Measurements from ENCODE around the gene COL26A1.

COL26A1 gene

DNA sequence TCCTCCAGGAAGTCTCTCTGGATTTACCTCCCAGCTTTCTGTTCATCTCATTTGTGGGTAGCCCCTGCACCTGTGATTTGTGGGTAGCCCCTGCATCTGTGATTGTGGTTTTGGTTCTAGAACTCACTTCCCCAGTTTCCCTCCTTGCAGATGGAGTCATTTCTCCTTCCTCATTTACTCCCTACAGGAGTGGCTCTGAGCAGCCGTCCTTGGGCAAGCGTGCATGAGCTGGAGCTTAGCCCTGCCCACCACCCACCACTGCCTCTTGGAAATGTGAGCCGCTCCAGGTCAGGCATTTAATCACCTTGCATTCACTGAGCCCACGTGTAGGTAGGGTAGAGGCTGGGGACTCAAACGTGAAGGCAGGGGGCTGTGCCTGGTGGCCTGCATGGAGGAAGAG, 8.2 kb downstream of the COL26A1 start:
- TF ChIP-seq, protein P1, sequence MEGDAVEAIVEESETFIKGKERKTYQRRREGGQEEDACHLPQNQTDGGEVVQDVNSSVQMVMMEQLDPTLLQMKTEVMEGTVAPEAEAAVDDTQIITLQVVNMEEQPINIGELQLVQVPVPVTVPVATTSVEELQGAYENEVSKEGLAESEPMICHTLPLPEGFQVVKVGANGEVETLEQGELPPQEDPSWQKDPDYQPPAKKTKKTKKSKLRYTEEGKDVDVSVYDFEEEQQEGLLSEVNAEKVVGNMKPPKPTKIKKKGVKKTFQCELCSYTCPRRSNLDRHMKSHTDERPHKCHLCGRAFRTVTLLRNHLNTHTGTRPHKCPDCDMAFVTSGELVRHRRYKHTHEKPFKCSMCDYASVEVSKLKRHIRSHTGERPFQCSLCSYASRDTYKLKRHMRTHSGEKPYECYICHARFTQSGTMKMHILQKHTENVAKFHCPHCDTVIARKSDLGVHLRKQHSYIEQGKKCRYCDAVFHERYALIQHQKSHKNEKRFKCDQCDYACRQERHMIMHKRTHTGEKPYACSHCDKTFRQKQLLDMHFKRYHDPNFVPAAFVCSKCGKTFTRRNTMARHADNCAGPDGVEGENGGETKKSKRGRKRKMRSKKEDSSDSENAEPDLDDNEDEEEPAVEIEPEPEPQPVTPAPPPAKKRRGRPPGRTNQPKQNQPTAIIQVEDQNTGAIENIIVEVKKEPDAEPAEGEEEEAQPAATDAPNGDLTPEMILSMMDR (IDR thresholded peaks at IDR 0.05; ENCODE audit: control insufficient read depth, extremely low read depth, insufficient read depth) = no peak
- H3K4me3 ChIP-seq (ENCODE audit: low read depth, low read length) = no peak overlapping the region
- DNase-seq (ENCODE audit: low read depth) = no peak

DNA sequence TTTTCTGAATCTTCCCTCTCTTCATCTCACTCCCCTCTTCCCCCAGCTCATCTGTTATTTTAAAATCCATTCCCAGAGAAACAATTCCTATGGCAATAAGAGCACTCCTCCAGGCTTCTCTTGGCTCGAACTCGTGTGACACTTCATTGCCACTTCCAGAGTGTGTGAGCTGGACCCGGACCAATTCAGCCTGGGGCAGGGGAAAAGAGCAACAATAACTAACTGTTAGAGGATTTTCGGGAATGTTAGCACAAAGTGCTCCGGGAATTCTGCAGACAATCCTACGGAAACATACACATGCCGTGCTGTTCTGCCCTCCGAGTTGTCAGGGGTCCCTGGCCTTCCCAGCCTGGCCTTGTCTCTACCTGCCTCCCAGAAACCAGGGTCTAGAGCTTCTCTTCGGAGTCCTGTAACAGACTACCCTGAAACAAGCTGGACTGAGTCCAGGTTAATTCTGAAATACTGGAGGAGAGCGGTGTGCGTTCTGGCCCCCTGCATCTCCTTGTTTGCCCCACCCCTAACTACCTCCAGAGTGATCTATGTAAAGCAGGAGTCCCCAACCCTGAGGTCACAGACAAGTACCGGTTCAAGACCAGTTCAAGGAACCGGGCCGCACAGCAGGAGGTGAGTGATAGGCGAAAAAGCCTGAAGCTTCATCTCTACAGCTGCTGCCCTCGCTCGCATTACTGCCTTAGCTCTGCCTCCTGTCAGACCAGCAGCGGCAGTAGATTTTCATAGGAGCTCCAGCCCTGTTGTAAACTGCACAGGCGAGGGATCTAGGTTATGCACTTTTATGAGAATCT, 11.3 kb downstream of the COL26A1 start:
- TF ChIP-seq, protein P1 (IDR thresholded peaks at IDR 0.05; ENCODE audit: control insufficient read depth, extremely low read depth, insufficient read depth) = no peak
- DNase-seq (ENCODE audit: low read depth) = no peak
- H3K4me3 ChIP-seq (ENCODE audit: low read depth, low read length) = no peak overlapping the region

DNA sequence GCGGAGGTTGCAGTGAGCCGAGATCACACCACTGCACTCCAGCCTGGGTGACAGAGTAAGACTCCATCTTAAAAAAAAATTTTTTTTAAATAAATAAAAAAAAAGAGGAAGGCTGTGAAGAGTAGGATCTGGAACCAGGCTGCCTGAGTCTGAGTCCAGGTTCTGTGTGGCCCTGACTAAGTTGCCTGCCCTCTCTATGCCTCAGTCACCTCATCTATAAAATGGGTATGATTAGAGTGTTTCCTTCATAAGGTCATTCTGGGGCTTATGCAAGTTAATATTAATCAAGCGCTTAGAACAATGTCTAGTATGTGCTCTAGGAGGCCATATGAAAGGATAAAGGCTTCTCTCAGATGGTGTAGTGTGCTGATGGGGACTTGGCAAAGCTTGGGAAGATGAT, 12.3 kb downstream of the COL26A1 start:
- TF ChIP-seq, protein P1 (IDR thresholded peaks at IDR 0.05; ENCODE audit: control insufficient read depth, extremely low read depth, insufficient read depth) = no peak
- DNase-seq (ENCODE audit: low read depth) = no peak
- no peak overlapping the region for H3K4me3 ChIP-seq (ENCODE audit: low read depth, low read length)

DNA sequence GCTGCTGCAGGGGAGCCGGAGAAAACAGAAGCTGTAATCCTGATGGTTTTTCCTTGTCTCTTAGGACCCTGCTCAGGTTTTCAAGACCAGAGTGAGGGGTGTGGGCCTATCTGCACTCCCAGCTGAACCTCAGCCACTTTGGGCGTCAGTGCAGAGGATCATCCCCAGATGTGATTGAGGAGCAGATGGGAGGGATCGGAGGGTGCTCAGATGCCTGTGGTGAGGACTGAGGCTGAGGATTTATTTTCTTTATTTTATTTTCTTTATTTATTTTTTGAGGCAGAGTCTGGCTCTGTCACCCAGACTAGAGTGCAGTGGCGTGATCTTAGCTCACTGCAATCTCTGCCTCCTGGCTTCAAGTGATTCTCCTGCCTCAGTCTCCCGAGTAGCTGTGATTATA, 13.9 kb downstream of the COL26A1 start:
- TF ChIP-seq, protein P1 (IDR thresholded peaks at IDR 0.05; ENCODE audit: control insufficient read depth, extremely low read depth, insufficient read depth) = no peak
- no peak for DNase-seq (ENCODE audit: low read depth)
- no peak overlapping the region for H3K4me3 ChIP-seq (ENCODE audit: low read depth, low read length)

DNA sequence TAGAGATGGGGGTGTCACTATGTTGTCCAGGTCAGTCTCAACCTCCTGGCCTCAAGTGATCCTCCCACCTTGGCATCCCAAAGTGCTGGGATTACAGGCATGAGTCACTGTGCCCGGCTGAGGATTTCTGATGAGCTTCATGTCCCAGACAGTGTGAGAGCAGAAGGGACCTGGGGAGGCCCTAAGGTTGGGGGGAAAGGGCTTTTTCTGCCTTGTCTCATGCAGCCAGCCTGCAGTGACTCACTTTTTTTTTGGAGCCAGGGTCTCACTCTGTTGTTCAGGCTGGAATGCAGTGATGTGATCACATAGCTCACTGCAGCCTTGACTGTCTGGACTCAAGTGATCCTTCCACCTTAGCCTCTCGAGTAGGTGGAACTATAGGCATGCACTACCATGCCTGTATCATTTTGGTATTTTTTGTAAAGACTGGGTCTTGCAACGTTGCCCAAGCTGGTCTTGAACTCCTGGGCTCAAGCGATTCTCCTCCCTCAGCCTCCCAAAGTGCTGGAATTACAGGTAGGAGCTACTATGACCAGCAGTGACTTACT, 14.6 kb downstream of the COL26A1 start:
- TF ChIP-seq, protein P1 (IDR thresholded peaks at IDR 0.05; ENCODE audit: control insufficient read depth, extremely low read depth, insufficient read depth) = no peak
- no peak for DNase-seq (ENCODE audit: low read depth)
- no peak overlapping the region for H3K4me3 ChIP-seq (ENCODE audit: low read depth, low read length)

DNA sequence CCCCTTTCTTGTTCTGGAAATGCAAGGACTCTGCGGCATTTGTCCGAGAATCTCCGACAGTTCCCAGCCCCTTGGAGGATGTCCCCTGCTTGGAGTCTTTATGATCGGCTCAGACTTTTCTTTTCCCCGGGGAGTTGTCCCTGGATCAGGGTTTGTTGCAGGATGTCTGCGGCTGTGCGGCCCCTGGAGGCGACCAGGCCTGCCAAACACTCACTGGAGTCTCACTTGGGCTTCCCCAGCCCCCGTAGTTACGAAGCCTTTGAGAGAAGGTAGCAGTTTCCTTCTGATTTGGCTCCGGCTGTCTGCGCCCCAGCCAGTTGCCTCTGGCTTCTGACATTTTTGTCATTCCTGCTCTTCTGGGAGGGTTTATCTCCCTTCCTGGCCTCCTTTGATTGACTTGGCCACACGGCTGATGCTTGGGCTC, 16.1 kb downstream of the COL26A1 start:
- DNase-seq (ENCODE audit: low read depth) = no peak
- TF ChIP-seq, protein P1 (IDR thresholded peaks at IDR 0.05; ENCODE audit: control insufficient read depth, extremely low read depth, insufficient read depth) = no peak

More for the DNA sequence above, 16.1 kb downstream of the COL26A1 start:
- H3K4me3 ChIP-seq (ENCODE audit: low read depth, low read length) = no peak overlapping the region

Measured in LNCaP clone FGC (cell line).